Psoas muscle (tissue), 8 donors: ENCODE data around the gene MEIS2. TPM values are rescaled to one million over a fixed set of nuclear protein-coding genes. Genes with fewer than 3 reads are reported as not detected.

Source experiments
- ATAC-seq, 4 donors: fragments of 200-7000 bp; cut with Tn5 transposase; one replicate each; pipeline ENCODE4 v1.9.1; 2020; ENCODE audit warnings: moderate library complexity in 3 of 4, mild to moderate bottlenecking in 2 of 4
- DNase-seq, 2 donors: peaks; one replicate each; pipeline ENCODE4 v3.0.0-alpha.2; 2020
- H3K27ac ChIP-seq: fragments of 200-600 bp; one replicate; pipeline ENCODE4 v1.8.0; 2022
- H3K27me3 ChIP-seq, 3 donors: fragments of 200-600 bp in 1 of 3; one replicate each; pipeline versions ENCODE4 v1.6.1 to v1.8.0; 2013 to 2022; ENCODE audit warnings: low read length in 2 of 3, mild to moderate bottlenecking in 2 of 3, moderate library complexity in 1 of 3; ENCODE audit not compliant: insufficient read depth in 3 of 3
- H3K36me3 ChIP-seq, 2 donors: fragments of 200-600 bp in 1 of 2; one replicate each; pipeline versions ENCODE4 v1.6.1 to v1.8.0; 2013 to 2022; ENCODE audit warnings: low read depth in 1 of 2, mild to moderate bottlenecking in 1 of 2, moderate library complexity in 1 of 2; ENCODE audit not compliant: insufficient read depth in 1 of 2
- H3K4me1 ChIP-seq: fragments of 200-600 bp; one replicate; pipeline ENCODE4 v1.8.0; 2022
- H3K4me3 ChIP-seq: fragments of 200-600 bp; one replicate; pipeline ENCODE4 v1.8.0; 2022; ENCODE audit warnings: mild to moderate bottlenecking
- H3K9me3 ChIP-seq: fragments of 200-600 bp; one replicate; pipeline ENCODE4 v1.8.0; 2022
- WGBS, 3 donors: extraction: QIAGEN DNeasy Blood & Tissue Kit; methylation state at CpG; one replicate each; pipeline versions ENCODE4 v1.1.6 to v1.1.7; 2013; 5-methylcytosine and 5-hydroxymethylcytosine counted together
- intact Hi-C, 2 donors: fragments of 100-400 bp; cut with DNase I; formaldehyde crosslinking; loops; one replicate each; pipeline versions ENCODE4 v1.11.0 to v1.14.2; 2022
- polyA plus RNA-seq, 3 donors: library from polyadenylated mRNA; stranded (reverse); fragments of 200-250 nt; gene quantifications; one replicate each; pipeline ENCODE4 v1.2.3, GENCODE V29; 2013
- total RNA-seq, 4 donors: library from RNA; stranded (reverse); fragmentation: NEBNext Ultra II Directional in 2 of 4; extraction: Animal tissue kit (Norgen Biotek cat#: 25700) in 2 of 4; gene quantifications; one replicate each; pipeline versions ENCODE4 v1.2.1 to v1.2.4, GENCODE V29; 2021 to 2023
- TF ChIP-seq, protein P1 (sequence below): fragments of 200-600 bp; IDR thresholded peaks from one replicate; pipeline ENCODE4 v1.8.0; 2022; ENCODE audit warnings: antibody characterized with exemption
- donor health status: healthy with polysubstance abuse.
- donor health status: DM: no; HTN: no; CAD: no; lungs with moderate emphysema.
- donor health status: Bipolar disorder and iron deficiency.
- donor health status: healthy.
- donor health status: DM: yes; HTN: yes; CAD: no.
- donor health status: DM: no; HTN: no; CAD: no.
- donor health status: DM: no; HTN: no; CAD: no.
- donor health status: DM: yes; HTN: yes; CAD: no.

Gene MEIS2
- total and polyA plus RNA-seq, 7 donors, result 0.42 to 24.3 (median 1.9) TPM

DNA sequence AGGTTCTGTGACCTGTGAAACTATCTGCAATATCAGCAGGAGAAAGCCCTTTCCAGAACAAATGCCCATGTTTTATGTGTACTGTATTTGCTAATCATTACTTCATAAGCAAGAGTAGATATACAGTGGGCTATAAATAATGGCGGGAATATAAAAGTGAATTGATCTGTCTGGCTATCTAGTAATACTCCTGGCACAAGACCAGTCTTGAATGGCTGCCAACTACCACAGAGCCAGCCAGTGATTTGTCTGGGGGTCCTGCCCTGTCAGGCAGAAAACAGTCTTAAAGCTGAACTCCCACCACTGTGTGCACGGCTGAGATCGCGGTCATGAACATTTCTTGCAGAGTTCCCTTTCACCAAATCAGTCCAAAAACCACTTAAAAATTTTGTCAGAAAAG lies 176.3 kb downstream of the MEIS2 start:
- H3K9me3 ChIP-seq, result no peaks in the 10 kb centered on the region
- H3K27me3 ChIP-seq, result no peaks in the 10 kb centered on the region
- no peak for ATAC-seq
- TF ChIP-seq, protein P1, sequence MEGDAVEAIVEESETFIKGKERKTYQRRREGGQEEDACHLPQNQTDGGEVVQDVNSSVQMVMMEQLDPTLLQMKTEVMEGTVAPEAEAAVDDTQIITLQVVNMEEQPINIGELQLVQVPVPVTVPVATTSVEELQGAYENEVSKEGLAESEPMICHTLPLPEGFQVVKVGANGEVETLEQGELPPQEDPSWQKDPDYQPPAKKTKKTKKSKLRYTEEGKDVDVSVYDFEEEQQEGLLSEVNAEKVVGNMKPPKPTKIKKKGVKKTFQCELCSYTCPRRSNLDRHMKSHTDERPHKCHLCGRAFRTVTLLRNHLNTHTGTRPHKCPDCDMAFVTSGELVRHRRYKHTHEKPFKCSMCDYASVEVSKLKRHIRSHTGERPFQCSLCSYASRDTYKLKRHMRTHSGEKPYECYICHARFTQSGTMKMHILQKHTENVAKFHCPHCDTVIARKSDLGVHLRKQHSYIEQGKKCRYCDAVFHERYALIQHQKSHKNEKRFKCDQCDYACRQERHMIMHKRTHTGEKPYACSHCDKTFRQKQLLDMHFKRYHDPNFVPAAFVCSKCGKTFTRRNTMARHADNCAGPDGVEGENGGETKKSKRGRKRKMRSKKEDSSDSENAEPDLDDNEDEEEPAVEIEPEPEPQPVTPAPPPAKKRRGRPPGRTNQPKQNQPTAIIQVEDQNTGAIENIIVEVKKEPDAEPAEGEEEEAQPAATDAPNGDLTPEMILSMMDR, result no peak
- 58 to 68% (median 63%) methylated on average over 4 of the region's 4 CpGs for WGBS, 3 donors
- no peaks in the 10 kb centered on the region for H3K4me1 ChIP-seq
- H3K27ac ChIP-seq, result no peak overlapping the region
- no peak for DNase-seq
- no peaks in the 10 kb centered on the region for H3K36me3 ChIP-seq
- no peak overlapping the region for H3K4me3 ChIP-seq
- intact Hi-C loops, result no loop called here

GRCh38 chr15:36921484-36922091 lies 178.8 kb downstream of the MEIS2 start:
- TF ChIP-seq, protein P1, result no peak
- ATAC-seq (no peak), DNase-seq (no peak)
- 50 to 52% (median 51%) methylated on average over 9 of the region's 9 CpGs for WGBS, 3 donors
- Histone ChIP-seq H3K27me3 (no peaks in the 10 kb centered on the region), H3K9me3 (no peaks in the 10 kb centered on the region), H3K4me1 (no peaks in the 10 kb centered on the region), H3K27ac (no peak overlapping the region), H3K36me3 (no peaks in the 10 kb centered on the region), H3K4me3 (no peak overlapping the region)
- intact Hi-C loops, result no loop called here

- WGBS, 3 donors, result 73 to 77% (median 76%) methylated on average over 4 of the region's 4 CpGs
- Histone ChIP-seq H3K4me3 (no peak overlapping the region), H3K27me3 (no peaks in the 10 kb centered on the region), H3K27ac (no peak overlapping the region), H3K9me3 (no peaks in the 10 kb centered on the region), H3K36me3 (no peaks in the 10 kb centered on the region), H3K4me1 (no peaks in the 10 kb centered on the region)
- no peak for ATAC-seq
- intact Hi-C loops, result no loop called here
- no peak for DNase-seq
- TF ChIP-seq, protein P1, result no peak
Observed at GRCh38 chr15:36917411-36918267, 182.7 kb downstream of the MEIS2 start.

DNA sequence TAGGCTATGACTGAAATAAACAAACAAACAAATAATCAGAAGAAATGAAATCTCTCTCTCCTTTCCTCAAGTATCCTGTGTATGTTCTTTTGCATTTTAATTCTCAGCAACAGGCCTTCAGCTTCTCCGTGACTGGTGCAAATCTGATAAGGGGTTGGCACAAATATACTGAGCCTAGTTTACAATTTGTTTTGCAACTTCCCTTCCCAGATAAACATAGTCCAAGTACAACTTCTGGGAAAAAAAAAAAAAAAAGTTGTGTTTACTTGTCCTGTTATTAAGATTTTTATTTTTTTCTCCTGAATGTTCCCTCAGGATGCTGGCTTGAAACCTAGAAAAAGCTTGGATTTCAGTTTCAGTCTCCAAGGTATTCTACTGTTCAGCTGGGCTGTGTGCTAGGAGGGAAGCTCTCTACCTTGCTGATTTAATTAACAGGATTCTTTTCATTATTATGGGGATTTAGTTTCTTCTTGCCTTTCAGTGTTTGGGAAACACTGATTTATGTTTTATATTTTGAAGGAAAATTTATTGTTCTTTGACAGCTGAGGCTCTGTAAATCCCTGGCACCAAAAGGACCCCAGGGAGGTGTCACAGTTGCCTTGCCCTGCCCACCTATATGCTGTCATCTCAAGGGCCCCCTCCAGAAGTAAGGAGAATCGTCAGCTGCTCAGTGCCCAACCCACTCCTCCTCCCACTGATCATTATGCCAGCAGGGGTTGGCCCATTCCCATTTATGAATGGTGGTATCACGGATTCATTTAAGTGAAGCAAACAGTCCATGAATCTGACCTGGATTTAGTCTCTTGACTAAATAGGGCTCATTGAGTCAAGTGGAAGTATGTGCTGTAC lies 185.2 kb downstream of the MEIS2 start:
- no peak overlapping the region for H3K27ac ChIP-seq
- intact Hi-C loops, result no loop called here
- no peaks in the 10 kb centered on the region for H3K36me3 ChIP-seq
- ATAC-seq (peak in 1 of 4 donors; percentile 44), DNase-seq (no peak)
- no peaks in the 10 kb centered on the region for H3K27me3 ChIP-seq
- H3K4me3 ChIP-seq, result no peak overlapping the region
- no peaks in the 10 kb centered on the region for H3K9me3 ChIP-seq
- WGBS, 3 donors, result 38 to 46% (median 41%) methylated on average over 3 of the region's 3 CpGs
- TF ChIP-seq, protein P1, result no peak
- H3K4me1 ChIP-seq, result no peaks in the 10 kb centered on the region
